GM21717 (cell line): Measurements from ENCODE around the gene SPEM1.
A peak's percentile ranks its signal among the peaks of the same experiment; 100 is the strongest.

ENCODE experiments used
- ATAC-seq: cut with Tn5 transposase; IDR thresholded peaks from one replicate; pipeline ENCODE4 v1.9.1; 2021; ENCODE audit warnings: mild to moderate bottlenecking, moderate library complexity; ENCODE audit not compliant: unreplicated experiment

The SPEM1 gene

GRCh38 chr17:7419819-7420610 lies at the start of gene SPEM1:
TSS of gene SPEM1 (plus strand) at chr17:7420324. CDS start at chr17:7420385, 61 bp downstream.
- no peak for ATAC-seq

- no peak for ATAC-seq
Measured at GRCh38 chr17:7370853-7371252, 49.3 kb upstream of the SPEM1 start.

- ATAC-seq = no peak
Measured at GRCh38 chr17:7374353-7374752, 45.8 kb upstream of the SPEM1 start.

- no peak for ATAC-seq
Measured at GRCh38 chr17:7379134-7379533, 41.0 kb upstream of the SPEM1 start.

GRCh38 chr17:7380321-7380720 lies 39.8 kb upstream of the SPEM1 start:
- ATAC-seq = no peak

GRCh38 chr17:7380855-7381683 lies 39.1 kb upstream of the SPEM1 start, which contains the start of gene TNK1:
TSS of gene TNK1 (plus strand) at chr17:7381089. CDS start at chr17:7382927, 1,838 bp downstream.
- ATAC-seq = no peak

- ATAC-seq = no peak
Measured at GRCh38 chr17:7382901-7383300, 37.2 kb upstream of the SPEM1 start.

- no peak for ATAC-seq
Measured at GRCh38 chr17:7383371-7383741, 36.8 kb upstream of the SPEM1 start.

- peak; percentile 59 for ATAC-seq
Measured at GRCh38 chr17:7383742-7384488, 36.2 kb upstream of the SPEM1 start.

GRCh38 chr17:7384489-7385081 lies 35.5 kb upstream of the SPEM1 start:
- no peak for ATAC-seq

GRCh38 chr17:7388856-7389255 lies 31.3 kb upstream of the SPEM1 start:
- ATAC-seq = no peak

- ATAC-seq = no peak
Measured at GRCh38 chr17:7389924-7390910, 29.9 kb upstream of the SPEM1 start.

GRCh38 chr17:7391307-7391706 lies 28.8 kb upstream of the SPEM1 start:
- no peak for ATAC-seq

GRCh38 chr17:7392696-7393612 lies 27.2 kb upstream of the SPEM1 start:
- no peak for ATAC-seq

GRCh38 chr17:7393613-7394451 lies 26.3 kb upstream of the SPEM1 start:
- ATAC-seq = peak; percentile 38

GRCh38 chr17:7394452-7395191 lies 25.5 kb upstream of the SPEM1 start, which contains the start of gene PLSCR3:
TSS of gene PLSCR3 (minus strand) at chr17:7394525. CDS start at chr17:7394110, 415 bp downstream.
- peak; percentile 66 for ATAC-seq

GRCh38 chr17:7396147-7396546 lies 24.0 kb upstream of the SPEM1 start:
- no peak for ATAC-seq
